GM19372 (cell line): Measurements from ENCODE around the gene SHANK3.

ENCODE experiments used
- ATAC-seq: cut with Tn5 transposase; IDR thresholded peaks from one replicate; pipeline ENCODE4 v1.9.1; 2021; ENCODE audit warnings: mild to moderate bottlenecking, low read depth, moderate library complexity; ENCODE audit not compliant: unreplicated experiment

SHANK3 gene

GRCh38 chr22:50677493-50678217 is 5.0 kb downstream of the SHANK3 start:
- no peak for ATAC-seq

GRCh38 chr22:50678218-50678650 is 5.6 kb downstream of the SHANK3 start:
- ATAC-seq, result no peak

DNA sequence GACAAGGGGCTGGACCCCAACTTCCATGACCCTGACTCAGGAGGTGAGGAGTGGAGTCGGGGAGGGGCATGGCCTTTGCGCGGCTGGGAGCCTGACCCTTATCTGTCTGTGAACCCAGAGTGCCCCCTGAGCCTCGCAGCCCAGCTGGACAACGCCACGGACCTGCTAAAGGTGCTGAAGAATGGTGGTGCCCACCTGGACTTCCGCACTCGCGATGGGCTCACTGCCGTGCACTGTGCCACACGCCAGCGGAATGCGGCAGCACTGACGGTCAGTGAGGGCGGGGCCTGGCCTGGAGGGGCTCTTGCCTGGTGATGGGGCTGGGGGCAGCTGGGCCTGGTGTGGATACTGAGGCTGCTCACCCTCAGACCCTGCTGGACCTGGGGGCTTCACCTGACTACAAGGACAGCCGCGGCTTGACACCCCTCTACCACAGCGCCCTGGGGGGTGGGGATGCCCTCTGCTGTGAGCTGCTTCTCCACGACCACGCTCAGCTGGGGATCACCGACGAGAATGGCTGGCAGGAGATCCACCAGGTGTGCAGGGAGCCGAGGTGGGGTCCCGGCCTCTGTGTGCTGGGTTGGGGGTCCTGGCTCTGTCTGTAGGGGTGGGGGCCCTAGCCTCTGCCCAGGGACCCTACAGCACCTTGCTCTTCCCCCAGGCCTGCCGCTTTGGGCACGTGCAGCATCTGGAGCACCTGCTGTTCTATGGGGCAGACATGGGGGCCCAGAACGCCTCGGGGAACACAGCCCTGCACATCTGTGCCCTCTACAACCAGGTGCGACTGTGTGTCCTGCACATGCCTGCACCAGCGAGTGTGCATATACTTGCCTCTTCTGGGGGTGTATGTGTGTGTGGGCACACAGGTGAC is 6.3 kb downstream of the SHANK3 start:
- ATAC-seq, result no peak

GRCh38 chr22:50683086-50683993 is 10.7 kb downstream of the SHANK3 start:
- no peak for ATAC-seq

GRCh38 chr22:50683994-50684371 is 11.4 kb downstream of the SHANK3 start:
- ATAC-seq, result no peak

DNA sequence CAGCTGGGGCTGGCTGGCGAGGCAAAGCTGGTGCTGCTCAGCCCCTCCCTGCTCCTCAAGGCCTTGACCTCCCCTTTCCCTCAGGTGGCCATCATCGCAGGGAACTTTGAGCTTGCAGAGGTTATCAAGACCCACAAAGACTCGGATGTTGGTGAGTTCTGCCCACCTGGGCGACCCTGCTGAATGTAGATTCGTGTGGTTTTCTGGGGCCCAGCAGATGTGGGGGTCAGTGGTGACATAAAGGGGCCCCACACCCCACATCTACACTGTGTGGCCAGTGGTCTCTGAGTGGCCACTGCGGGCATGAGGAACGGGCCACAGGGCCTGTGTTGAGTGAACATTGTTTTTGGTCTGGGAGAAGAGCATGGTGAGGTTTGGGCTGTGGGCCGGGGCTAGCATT is 11.9 kb downstream of the SHANK3 start:
- no peak for ATAC-seq

DNA sequence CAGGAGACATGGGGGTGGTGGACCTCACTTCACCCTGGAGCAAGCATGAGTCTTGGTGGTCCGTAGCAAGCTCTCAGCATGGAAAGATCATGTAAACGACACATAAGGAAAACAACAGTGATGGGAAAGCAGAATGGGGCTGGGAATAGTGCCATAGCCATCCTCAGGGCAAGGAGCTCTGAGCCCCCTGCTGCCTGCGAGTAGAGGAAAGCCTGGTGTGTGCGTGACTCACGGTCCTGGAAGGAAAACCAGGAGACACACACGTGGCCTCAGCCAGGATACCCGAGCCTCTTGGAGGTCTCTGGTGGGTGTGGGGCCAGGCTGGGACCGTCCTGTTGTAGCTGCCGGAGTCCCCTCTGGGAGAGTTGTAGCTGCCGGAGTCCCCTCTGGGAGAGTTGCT is 12.4 kb downstream of the SHANK3 start:
- no peak for ATAC-seq

DNA sequence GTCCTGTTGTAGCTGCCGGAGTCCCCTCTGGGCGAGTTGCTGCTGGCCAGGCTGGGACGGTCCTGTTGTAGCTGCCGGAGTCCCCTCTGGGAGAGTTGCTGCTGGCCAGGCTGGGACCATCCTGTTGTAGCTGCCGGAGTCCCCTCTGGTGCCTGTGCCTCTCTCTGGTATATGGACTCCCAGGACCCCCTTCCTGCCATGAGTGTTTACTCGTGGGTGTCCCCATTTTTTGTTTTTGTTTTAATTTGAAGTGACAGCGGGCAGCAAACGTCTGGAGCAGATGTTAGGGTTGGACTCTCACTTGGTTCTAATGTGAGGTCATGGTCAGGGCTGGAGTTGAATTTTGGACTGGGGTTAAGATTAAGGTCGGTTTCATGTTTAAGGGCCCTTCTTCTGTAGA is 14.2 kb downstream of the SHANK3 start:
- no peak for ATAC-seq

DNA sequence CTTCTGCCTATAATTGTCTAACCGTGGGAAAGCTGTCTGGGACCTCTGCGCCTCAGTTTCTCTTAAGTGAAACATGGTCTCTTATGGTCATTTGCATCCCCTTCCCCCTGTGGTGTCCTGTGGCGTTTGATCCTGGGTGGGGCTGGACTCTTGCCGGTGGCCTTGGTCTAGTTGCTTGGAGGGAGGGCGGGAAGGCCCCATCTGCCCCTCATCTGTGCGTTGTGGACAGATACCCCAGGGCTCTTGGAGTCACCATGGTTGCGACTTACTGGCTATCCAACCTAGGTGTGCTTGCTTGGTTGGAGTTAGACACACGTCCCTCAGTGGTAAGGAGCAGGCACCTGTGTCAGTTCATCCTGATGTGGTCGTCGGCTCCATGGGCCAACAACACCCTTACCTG is 15.2 kb downstream of the SHANK3 start:
- no peak for ATAC-seq

DNA sequence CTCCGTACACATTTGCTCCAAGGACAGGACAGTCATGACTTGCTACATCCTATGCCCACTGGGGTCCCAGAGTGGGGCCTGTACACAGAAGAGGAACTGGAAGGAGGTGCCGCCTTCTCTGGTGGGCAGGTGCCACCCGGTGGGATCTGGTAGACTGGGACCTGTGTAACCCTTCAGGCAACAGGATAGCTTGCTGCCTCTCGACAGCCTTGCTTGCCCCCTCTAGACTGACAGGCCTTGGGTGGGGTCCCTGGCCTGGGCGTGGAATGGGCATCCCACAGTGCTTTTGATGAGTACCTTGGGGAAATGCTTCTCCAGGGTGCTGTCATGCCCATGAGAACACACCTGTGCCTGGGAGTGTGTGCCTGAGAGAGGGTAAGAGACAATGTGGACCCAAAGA is 15.8 kb downstream of the SHANK3 start:
- no peak for ATAC-seq

- ATAC-seq, result no peak
Measured at GRCh38 chr22:50691521-50691920, 18.9 kb downstream of the SHANK3 start.

GRCh38 chr22:50693462-50693861 is 20.8 kb downstream of the SHANK3 start:
- no peak for ATAC-seq

- ATAC-seq, result no peak
Measured at GRCh38 chr22:50694099-50694605, 21.5 kb downstream of the SHANK3 start.

- ATAC-seq, result no peak
Measured at GRCh38 chr22:50694766-50695420, 22.3 kb downstream of the SHANK3 start.

GRCh38 chr22:50695421-50696250 is 23.0 kb downstream of the SHANK3 start:
- ATAC-seq, result no peak

DNA sequence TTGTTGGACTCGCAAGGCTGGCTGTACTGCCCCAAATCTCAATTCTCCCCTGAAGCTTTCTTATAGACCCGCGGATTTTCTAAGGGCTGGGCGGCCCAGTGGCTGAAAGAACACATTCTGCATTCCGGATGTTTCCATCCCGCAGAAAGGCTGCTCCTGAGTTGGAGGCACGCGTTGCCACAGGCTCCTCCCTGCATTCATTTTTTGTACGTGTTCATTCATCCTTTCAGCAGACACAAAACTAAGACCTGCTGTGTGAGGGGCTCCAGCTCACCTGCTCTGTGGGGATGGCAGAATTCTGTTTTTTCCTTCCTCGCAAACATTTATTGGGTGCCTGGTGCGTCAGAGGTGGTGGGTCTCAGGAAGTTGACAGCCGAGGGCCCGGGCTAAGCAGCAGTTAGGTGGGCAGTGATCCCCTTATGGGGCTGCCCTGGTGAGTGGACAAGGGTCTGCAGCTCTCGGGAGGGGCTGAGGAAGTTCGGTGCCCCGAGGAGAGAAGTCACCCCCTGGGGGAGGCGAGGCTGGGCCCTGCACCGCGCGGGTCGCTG is 23.7 kb downstream of the SHANK3 start:
- ATAC-seq, result no peak

GRCh38 chr22:50696799-50697561 is 24.4 kb downstream of the SHANK3 start:
- no peak for ATAC-seq
